Spleen (tissue), 7 donors: Measurements from ENCODE around the gene DOCK4.

Experiments used
- CTCF ChIP-seq, 11 experiments: fragments of 200-600 bp in 7 of 11; fragments of 450-650 bp in 4 of 11; sonication (generic) in 4 of 11; IDR thresholded peaks in 8 of 11; conservative IDR thresholded peaks in 3 of 11; 1 replicate in 7 of 11; 2 replicates in 4 of 11; pipeline versions ENCODE4 v1.4.0 to v1.8.0; 2016 to 2021; ENCODE audit warnings: antibody characterized with exemption in 11 of 11, inconsistent platforms in 4 of 11, mild to moderate bottlenecking in 1 of 11
- POLR2A ChIP-seq, 3 donors: fragments of 450-650 bp; IDR thresholded peaks; one replicate each; pipeline ENCODE4 v1.5.1; 2017; ENCODE audit warnings: antibody characterized with exemption in 3 of 3, mild to moderate bottlenecking in 1 of 3
- POLR2AphosphoS5 ChIP-seq, 3 donors: sonication (generic); formaldehyde crosslinking; IDR thresholded peaks; one replicate each; pipeline ENCODE4 v1.5.1; 2017; ENCODE audit warnings: antibody characterized with exemption in 3 of 3
- donor health status: DM: no; HTN: no; CAD: no; lungs with moderate emphysema.
- donor health status: DM: no; HTN: no; CAD: no.
- donor health status: DM: no; HTN: no; CAD: no.

- TF ChIP-seq CTCF (IDR thresholded peaks at IDR 0.05 in 8 of 11, conservative IDR thresholded peaks at IDR 0.05 in 3 of 11) (no peak), POLR2AphosphoS5 (IDR thresholded peaks at IDR 0.05) (no peak), POLR2A (IDR thresholded peaks at IDR 0.05) (no peak)
These were observed 187.7 kb downstream of the DOCK4 start for GRCh38 chr7:112018305-112019030.
